ENCODE measurements around the gene B3GNT5.

Gene B3GNT5

GRCh38 chr3:183233966-183234365, 19.1 kb upstream of the B3GNT5 start:
- DNase-seq, result no peak

- no peak for DNase-seq
These were observed 14.0 kb upstream of the B3GNT5 start for GRCh38 chr3:183239046-183239445.

GRCh38 chr3:183242431-183242830, 10.6 kb upstream of the B3GNT5 start:
- DNase-seq, result no peak

- no peak for DNase-seq
These were observed 8.8 kb upstream of the B3GNT5 start for GRCh38 chr3:183244219-183244618.

DNA sequence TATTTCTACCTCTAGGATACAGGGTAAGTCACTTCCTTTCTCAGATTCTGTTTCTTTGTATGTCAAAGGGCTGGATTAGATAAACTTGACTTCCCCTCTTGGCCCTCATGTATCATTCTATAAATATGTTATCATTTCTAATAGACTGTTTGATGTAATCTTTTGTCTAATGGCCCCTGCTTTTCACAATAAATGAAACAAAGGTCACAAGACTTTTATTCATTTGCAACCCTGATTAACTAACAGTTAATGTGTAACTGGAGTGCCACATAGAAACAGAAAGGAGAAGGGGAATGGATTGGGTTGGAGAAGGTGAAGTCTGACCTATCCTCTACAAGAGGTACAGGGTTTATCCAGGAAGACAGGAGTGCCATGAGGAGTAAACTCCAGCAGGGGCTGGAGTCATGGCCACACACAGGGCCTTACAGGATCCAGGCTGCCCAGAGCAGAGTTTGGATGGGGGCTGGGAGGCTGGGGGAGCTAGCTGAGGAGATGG, 8.0 kb upstream of the B3GNT5 start:
- DNase-seq, result no peak

DNA sequence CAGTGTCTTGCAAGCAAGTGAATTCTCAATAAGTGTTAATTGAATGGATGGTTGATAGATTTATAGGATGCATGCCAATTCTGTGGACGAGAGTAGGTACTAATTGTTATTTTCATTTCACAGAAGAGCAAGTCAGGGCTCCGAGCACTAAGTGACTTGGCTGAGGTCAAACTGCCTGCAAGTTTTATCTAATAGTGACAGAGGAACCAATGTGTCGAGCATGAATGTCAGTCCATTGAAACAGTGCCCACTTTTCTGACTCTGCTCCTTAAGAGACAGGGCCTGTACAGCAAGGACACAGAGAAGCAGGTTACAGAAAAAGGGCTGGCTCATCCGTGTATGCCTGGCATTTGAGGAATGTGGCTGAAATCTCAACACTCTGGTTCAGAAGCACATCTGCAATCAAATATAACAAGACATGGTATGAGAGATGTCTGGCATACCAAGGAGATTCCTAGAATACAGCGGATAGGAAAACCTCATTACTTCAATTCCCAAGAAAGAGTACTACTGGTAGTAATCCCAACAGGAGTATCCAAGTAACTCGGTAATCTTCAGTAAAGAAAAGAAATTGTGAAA, 6.0 kb upstream of the B3GNT5 start:
- DNase-seq, result no peak

- DNase-seq, result no peak
These were observed 3.9 kb upstream of the B3GNT5 start for GRCh38 chr3:183249006-183249718.

DNA sequence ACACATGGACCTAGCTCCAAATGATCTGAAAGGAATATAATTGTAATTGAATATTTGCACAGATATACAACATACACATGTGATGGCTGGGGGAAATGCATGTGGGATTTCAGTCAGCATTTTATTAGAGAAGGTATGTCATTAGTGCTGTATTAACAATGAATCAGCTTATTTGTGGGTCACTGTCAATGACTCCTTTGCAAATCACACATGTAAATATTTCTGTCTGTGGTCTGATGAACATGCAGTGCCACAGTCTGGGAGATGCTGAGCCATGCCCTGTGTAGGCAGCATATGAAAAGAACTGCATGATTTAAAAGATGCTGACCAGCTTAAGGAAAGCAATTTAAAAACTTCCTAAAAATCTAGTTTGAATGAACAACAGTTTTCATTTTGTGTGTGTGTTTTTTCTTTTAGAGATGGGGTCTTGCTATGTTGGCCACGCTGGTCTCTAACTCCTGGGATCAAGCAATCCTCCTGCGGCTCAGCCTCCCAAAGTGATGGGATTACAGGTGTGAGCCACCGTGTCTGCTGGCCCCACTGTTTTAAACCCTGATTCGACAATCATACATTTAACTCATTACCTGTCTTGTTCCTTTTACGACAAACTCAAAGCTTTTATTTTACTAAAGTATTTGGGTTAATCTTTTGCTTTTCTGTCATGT, 803 bp upstream of the B3GNT5 start:
- no peak for DNase-seq

DNA sequence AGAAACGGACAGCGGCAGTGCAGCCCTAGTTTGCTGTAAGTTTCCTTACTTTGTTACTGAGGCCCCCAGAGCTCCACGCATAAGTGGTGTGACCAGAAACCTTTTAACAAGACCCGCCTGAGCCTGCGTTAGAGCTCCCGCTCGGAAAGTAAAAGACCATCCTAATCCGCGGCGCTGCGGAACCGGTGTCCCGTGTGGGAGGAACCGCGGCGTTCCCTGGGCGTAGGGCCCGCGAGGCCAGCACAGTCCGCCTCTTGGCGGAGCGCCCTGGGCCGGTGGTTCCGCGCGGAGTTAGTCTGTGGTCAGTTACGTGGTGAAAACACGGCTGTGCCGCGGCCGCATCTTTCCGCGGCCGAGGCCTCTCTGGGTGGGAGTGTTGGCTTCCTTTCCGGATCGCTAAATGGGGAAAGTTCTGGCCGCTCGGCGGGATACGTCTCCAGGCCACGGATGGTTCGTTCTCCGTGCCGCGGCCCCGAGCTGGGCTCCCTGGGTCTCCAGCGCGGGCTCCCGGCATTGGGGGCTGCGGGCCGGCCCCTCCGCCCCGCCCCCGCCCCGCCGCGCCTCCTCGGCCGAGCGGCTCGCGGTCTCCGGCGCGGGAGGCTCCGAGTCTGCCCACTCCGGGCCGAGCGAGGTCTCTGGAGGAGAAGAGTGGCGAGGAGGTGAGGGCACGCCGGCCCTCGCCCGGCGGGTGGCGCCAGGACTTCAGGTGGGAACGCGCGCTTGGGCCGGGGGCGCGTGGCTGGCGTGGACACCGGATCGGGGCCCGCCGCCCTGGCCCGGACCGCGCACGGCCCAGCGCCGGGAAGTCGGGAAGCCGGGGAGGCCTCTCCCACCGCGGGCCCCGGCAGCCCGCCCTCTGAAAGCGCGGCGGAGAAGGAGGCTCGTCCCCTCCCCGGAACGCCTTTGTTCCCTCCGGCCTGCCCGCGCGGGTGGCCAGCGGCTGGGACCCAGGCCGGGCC, 754 bp downstream of the B3GNT5 start:
- DNase-seq, result peak; percentile 39

- no peak for DNase-seq
These were observed 1.7 kb downstream of the B3GNT5 start for GRCh38 chr3:183254487-183255347.

GRCh38 chr3:183255348-183255730, 2.3 kb downstream of the B3GNT5 start:
- DNase-seq, result peak; percentile 43

DNA sequence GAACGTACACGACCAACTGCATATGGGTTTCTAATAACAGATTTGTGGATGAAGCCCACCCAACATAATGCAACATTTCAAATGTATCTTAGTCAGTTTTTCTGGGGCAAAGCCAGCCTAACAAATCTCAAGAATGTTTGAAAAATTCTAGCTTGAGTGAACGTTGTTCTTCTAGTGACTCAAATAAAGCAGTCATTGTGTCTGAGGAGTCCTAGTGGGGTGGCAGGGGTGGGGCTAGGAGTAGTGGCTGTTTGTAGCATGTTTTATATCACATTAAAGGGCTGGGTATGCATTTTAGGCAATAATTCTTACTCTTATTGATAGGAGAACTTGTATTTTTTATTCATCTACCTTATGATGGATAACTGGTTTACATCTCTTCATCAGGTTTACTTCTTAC, 6.0 kb downstream of the B3GNT5 start:
- DNase-seq, result no peak

- no peak for DNase-seq
These were observed 6.6 kb downstream of the B3GNT5 start for GRCh38 chr3:183259621-183260020.

DNA sequence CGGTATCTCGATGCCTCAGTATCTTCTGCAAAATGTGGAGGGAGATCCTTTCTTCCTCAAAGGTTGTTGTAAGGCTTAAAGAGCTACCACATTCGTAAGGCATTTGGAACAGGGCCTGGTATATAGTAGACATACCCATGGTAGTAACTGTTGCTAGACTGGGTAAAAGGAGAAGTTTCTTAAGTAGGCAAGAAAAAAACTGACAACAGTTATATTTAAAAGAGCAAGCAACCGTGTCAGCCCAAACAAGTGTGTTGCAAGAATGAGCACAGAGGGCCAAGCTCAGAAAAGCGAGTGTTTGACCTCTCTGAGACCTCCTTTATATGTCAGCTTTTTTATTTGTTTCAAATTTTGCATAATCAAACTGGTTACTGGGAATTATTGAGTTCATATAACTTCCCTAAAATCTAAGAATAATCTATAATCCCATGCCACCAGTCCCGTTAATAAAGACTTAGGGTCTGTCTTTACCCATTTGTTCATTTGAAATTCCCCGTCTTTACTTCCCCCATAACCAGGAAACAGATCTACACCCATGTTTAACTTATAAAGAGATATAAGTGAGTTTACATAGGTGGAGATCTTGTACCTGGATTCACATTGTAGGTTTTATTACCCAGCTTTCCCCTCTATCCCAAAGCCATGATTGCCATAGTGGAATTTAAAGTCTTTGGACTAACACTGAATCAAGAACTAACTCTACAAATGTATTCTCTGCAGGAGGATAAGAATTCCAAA, 7.3 kb downstream of the B3GNT5 start:
- no peak for DNase-seq

- DNase-seq, result no peak
These were observed 8.2 kb downstream of the B3GNT5 start for GRCh38 chr3:183261151-183261724.

DNA sequence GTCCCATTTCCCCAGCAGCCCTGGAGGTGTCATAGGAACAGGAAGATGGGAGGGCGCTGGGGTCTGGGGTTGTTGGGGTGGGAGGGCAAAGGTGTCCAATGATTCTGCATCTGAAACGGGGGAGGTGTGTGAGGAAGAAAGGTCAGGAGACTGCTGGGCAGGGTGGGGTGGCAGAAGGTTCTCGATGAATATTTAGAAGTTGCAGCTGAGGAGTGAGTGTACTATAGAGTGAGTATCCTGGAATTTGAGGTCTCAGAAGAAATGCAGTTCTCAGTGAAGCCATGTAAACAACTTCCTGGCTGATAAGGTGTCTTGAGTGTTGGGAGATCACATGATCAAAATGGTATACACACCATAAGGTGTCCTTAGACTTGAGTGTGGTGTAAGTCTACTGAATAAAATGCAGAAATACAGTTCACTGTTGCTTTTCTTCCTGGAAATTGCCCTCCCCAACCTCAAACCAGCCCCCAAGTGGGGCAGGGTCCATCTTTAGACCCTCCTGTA, 9.9 kb downstream of the B3GNT5 start:
- no peak for DNase-seq

DNA sequence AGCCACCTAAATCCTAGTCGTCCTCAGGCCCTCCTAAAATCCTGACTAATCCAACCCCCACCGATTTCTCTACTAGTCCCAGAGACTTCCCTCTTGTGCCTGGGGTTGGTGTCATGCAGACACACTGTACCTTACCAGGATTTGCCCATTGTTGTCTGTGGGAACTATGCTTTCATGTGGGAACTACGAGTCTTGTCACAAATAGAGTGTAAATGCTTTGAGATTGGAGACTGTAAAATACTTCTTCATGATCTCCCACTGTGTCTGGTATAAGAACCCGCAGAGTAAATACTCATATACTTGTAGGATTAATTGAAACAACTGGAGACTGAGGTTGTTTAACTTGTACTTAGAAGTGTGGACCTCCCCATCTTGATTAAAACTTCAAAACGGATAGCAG, 11.2 kb downstream of the B3GNT5 start:
- no peak for DNase-seq

DNA sequence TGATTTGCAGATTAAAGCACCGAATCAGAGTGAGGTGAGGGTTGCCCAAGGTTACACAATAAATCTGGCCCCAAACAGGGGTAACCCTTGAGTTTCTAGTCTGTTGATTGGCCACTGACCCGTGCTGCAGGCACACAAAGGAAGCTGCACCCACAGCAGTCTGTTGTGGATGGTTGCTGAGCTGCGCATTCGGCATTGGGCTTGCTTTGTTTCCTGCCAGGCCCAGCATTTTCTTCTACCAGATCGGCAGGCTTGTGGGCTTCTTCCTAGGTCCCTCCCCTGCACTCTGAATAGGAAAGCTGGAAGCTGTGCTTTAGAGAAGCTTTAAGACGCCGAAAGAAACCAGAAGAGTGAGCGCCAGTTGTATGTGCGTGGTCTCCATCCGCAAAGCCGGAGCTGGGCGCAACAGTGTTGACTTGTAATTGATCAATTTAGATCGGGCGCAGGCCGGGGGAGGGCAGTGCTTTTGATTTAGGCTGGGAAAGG, 12.1 kb downstream of the B3GNT5 start:
- no peak for DNase-seq

GRCh38 chr3:183265834-183266417, 12.9 kb downstream of the B3GNT5 start:
- peak; percentile 83 for DNase-seq

DNA sequence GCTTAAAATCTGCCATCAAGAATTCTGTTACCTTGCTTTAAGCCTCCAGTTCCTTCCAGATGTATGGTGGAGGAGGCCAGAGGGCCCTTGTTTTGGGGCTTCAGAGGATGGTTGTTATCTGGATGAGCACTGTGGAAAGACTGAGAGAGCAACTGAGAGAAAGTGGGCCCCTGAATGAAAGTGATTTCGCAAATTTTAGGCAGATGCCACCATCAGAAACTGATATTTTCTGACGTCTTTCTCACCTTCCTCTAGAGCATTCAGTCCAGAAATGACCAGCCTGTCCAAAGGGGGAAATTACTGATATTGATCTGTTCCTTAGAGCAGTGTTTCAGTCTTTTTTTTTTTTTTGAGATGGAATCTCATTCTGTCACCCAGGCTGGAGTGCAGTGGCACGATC, 13.4 kb downstream of the B3GNT5 start:
- DNase-seq, result no peak
